Prostate gland (tissue), 1 donor: ENCODE measurements around the gene WDFY4.

ENCODE experiments used
- POLR2A ChIP-seq: fragments of 450-650 bp; IDR thresholded peaks from one replicate; pipeline ENCODE4 v1.6.1; 2016; ENCODE audit warnings: antibody characterized with exemption, mild to moderate bottlenecking
- POLR2AphosphoS5 ChIP-seq: sonication (generic); formaldehyde crosslinking; IDR thresholded peaks from one replicate; pipeline ENCODE4 v1.6.1; 2017; ENCODE audit warnings: antibody characterized with exemption

GRCh38 chr10:48937796-48938195 lies 253.1 kb downstream of the WDFY4 start:
- TF ChIP-seq POLR2A (no peak), POLR2AphosphoS5 (no peak)
